AG04450 (cell line): Measurements from ENCODE around the gene PMP22. TPM values are rescaled to one million over a fixed set of nuclear protein-coding genes. Genes with fewer than 3 reads are reported as not detected.
"Not testable (repeated sequence)": the region's sequence is repeated elsewhere in the genome, so short reads cannot be mapped to it uniquely, and the experiment has no call there.

ENCODE experiments used
- CTCF ChIA-PET: fragments of 300-600, 350-600 bp; formaldehyde crosslinking; extraction: SDS; loops from one replicate; lab custom pipeline; 2022; ENCODE audit warnings: antibody characterized with exemption, inconsistent platforms; lab: Charles Lee
- POLR2A ChIA-PET: fragments of 350-600 bp; formaldehyde crosslinking; extraction: SDS; loops from one replicate; lab custom pipeline; 2021; ENCODE audit warnings: antibody characterized with exemption, inconsistent platforms; lab: Yijun Ruan, JAX
- DNase-seq: peaks from one replicate; pipeline ENCODE4 v3.0.0-alpha.2; 2011; ENCODE audit warnings: low read depth, low spot score
- H3K27ac ChIP-seq: one replicate; pipeline ENCODE4 v1.5.1; 2012; ENCODE audit warnings: low read depth, low read length, control low read depth
- H3K27me3 ChIP-seq: one replicate; pipeline ENCODE4 v1.6.0; 2012; ENCODE audit warnings: low read length; ENCODE audit not compliant: control insufficient read depth, insufficient read depth
- H3K4me3 ChIP-seq: 2 replicates; pipeline ENCODE4 v1.5.1; 2011; ENCODE audit warnings: mild to moderate bottlenecking, low read depth, low read length, control low read depth
- H3K9me3 ChIP-seq: 2 replicates; pipeline ENCODE4 v1.5.1; 2012; ENCODE audit warnings: low read length; ENCODE audit not compliant: control insufficient read depth, insufficient read depth
- polyA plus RNA-seq: library from polyadenylated mRNA; depleted of rRNA; stranded (reverse); fragments of >200 nt; gene quantifications from 2 replicates; pipeline ENCODE4 v1.2.3, GENCODE V29; 2011
- TF ChIP-seq, protein P1 (sequence below): IDR thresholded peaks from 2 replicates; pipeline ENCODE4 v1.5.1; 2011; ENCODE audit warnings: low read depth, low read length, control low read depth, inconsistent platforms

Gene PMP22
- polyA plus RNA-seq, 1 experiment = 204 TPM

- DNase-seq = no peak
Observed at GRCh38 chr17:15232517-15232915, 32.6 kb downstream of the PMP22 start.

DNA sequence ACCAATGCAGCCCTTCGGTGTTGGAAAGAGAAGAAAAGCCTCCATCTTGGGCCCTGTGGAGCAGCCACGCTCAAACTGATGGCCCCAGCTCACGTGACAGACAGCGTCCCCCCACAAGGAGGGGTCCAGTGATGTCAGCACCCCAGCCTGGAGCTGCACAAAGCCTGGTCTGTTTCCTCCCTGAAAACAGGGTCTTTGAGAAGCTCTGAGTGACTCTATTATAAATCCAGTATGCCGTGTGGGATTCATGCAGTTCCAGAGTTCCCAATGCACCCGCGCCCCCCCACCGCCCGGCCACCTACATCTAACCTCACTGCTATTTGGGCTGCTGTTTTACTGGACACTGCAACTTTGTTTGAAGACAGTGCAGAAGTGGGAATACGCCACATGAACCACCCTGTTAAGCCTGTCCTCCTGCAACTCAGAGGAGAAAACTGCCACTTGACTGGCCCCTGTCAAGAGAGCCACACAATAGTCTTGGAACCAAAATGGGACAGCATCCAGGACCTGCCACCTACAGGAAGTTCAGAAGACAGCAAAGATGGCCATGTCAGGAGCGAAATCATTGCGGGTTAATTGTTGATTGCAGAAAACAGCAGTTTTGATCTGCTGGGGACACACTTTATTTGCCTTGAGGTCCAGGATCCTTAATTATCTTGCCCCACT is 33.1 kb downstream of the PMP22 start:
- Histone ChIP-seq H3K27ac (no peak overlapping the region), H3K4me3 (no peak overlapping the region), H3K27me3 (no peaks in the 10 kb centered on the region), H3K9me3 (no peaks in the 10 kb centered on the region)
- POLR2A ChIA-PET = no interaction called here
- CTCF ChIA-PET = interaction anchor here (0.5 to 5.5 kb wide), 3 partner anchors 15 to 271 kb away, joined by 4 to 30 read pairs (median 6); no protein-coding TSS in a partner anchor
- TF ChIP-seq, protein P1, sequence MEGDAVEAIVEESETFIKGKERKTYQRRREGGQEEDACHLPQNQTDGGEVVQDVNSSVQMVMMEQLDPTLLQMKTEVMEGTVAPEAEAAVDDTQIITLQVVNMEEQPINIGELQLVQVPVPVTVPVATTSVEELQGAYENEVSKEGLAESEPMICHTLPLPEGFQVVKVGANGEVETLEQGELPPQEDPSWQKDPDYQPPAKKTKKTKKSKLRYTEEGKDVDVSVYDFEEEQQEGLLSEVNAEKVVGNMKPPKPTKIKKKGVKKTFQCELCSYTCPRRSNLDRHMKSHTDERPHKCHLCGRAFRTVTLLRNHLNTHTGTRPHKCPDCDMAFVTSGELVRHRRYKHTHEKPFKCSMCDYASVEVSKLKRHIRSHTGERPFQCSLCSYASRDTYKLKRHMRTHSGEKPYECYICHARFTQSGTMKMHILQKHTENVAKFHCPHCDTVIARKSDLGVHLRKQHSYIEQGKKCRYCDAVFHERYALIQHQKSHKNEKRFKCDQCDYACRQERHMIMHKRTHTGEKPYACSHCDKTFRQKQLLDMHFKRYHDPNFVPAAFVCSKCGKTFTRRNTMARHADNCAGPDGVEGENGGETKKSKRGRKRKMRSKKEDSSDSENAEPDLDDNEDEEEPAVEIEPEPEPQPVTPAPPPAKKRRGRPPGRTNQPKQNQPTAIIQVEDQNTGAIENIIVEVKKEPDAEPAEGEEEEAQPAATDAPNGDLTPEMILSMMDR = no peak
- DNase-seq = no peak

More at GRCh38 chr17:15232517-15232915, 32.6 kb downstream of the PMP22 start:
- Histone ChIP-seq H3K27ac (no peak overlapping the region), H3K27me3 (no peaks in the 10 kb centered on the region), H3K4me3 (no peak overlapping the region), H3K9me3 (no peaks in the 10 kb centered on the region)
- ChIA-PET POLR2A (no interaction called here), CTCF (interaction anchor here (1.9 to 5.5 kb wide), 2 partner anchors 24 to 270 kb away, joined by 4 to 30 read pairs; no protein-coding TSS in a partner anchor)
- TF ChIP-seq, protein P1 = no peak

DNA sequence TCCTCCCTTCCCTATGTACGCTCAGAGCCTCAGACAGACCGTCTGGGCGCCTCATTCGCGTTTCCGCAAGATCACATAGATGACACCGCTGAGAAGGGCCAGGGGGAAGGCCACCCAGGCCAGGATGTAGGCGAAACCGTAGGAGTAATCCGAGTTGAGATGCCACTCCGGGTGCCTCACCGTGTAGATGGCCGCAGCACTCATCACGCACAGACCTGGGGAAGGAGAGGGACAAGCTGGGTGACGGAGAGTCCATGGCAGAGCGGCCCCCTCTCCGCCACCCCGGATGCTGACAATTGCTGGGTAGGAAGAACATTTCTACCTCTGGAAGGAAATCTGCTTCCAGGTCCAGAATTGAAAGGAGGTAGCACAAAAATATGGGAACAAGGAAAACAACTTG is 34.3 kb downstream of the PMP22 start:
- no peak overlapping the region for H3K27ac ChIP-seq
- no peaks in the 10 kb centered on the region for H3K27me3 ChIP-seq
- no peak overlapping the region for H3K4me3 ChIP-seq
- CTCF ChIA-PET = interaction anchor here (0.6 kb wide), 2 partner anchors 28 to 273 kb away, joined by 3 read pairs; no protein-coding TSS in a partner anchor
- H3K9me3 ChIP-seq = no peaks in the 10 kb centered on the region
- no peak for DNase-seq
- POLR2A ChIA-PET = no interaction called here
- TF ChIP-seq, protein P1 = no peak

DNA sequence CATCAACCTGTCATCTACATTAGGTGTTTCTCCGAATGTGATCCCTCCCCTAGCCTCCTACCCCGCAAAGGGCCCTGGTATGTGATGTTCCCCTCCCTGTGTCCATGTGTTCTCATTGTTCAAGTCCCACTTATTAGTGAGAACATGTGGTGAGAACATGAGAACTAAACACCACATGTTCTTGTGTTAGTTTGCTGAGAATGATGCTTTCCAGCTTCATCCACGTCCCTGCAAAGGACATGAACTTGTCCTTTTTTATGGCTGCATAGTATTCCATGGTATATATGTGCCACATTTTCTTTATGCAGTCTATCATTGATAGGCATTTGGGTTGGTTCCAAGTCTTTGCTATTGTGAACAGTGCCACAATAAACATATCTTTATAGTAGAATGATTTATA is 43.3 kb downstream of the PMP22 start:
- DNase-seq, H3K4me3 ChIP-seq, H3K9me3 ChIP-seq, POLR2A ChIA-PET, H3K27ac ChIP-seq, H3K27me3 ChIP-seq: not testable (repeated sequence)
- CTCF ChIA-PET = interaction anchor here (0.5 to 0.7 kb wide), 2 partner anchors 281 to 1395 kb away, joined by 4 to 6 read pairs; no protein-coding TSS in a partner anchor

GRCh38 chr17:15220785-15221184 is 44.3 kb downstream of the PMP22 start:
- TF ChIP-seq, protein P1 = no peak
- Histone ChIP-seq H3K4me3 (no peak overlapping the region), H3K27ac (no peak overlapping the region), H3K9me3 (no peaks in the 10 kb centered on the region), H3K27me3 (no peaks in the 10 kb centered on the region)
- ChIA-PET POLR2A (no interaction called here), CTCF (interaction anchor here (0.7 kb wide), 1 partner anchor 1394 kb away, joined by 4 read pairs; no protein-coding TSS in a partner anchor)
- DNase-seq = no peak
